HEK293 (cell line): ENCODE data around the gene GNAZ.

Source experiments
- CTCF ChIA-PET: fragments of 350-600 bp; formaldehyde crosslinking; extraction: SDS; loops from one replicate; lab custom pipeline; 2021; ENCODE audit warnings: antibody characterized with exemption; lab: Yijun Ruan, JAX
- POLR2A ChIA-PET: fragments of 300-600 bp; formaldehyde crosslinking; extraction: SDS; loops from one replicate; lab custom pipeline; 2020; ENCODE audit warnings: antibody characterized with exemption, inconsistent platforms; lab: Yijun Ruan, JAX
- H3K27ac ChIP-seq: fragments of 200-500 bp; sonication (Bioruptor generic); 2 replicates; pipeline ENCODE4 v1.5.1; 2014; ENCODE audit warnings: low read depth, low read length, control low read depth, inconsistent platforms; ENCODE audit errors: extremely low read depth
- H3K36me3 ChIP-seq, 2 experiments: fragments of 200-500 bp in 1 of 2; sonication (Bioruptor generic) in 1 of 2; 1 replicate in 1 of 2; 2 replicates in 1 of 2; pipeline ENCODE4 v1.5.1; 2014 to 2017; ENCODE audit warnings: inconsistent platforms in 2 of 2, low read length in 2 of 2; ENCODE audit not compliant: control insufficient read depth in 2 of 2, insufficient read depth in 1 of 2
- H3K4me1 ChIP-seq: fragments of 200-500 bp; sonication (Bioruptor generic); 2 replicates; pipeline ENCODE4 v1.5.1; 2014; ENCODE audit warnings: mild to moderate bottlenecking, low read length, inconsistent platforms; ENCODE audit not compliant: control insufficient read depth, insufficient read depth
- H3K4me3 ChIP-seq: 2 replicates; pipeline ENCODE4 v1.5.1; 2011; ENCODE audit warnings: low read depth, mild to moderate bottlenecking, control low read depth, low read length, moderate library complexity
- H3K9me3 ChIP-seq: fragments of 200-500 bp; sonication (Bioruptor generic); 2 replicates; pipeline ENCODE4 v1.5.1; 2014; ENCODE audit warnings: low read depth, low read length, inconsistent platforms; ENCODE audit not compliant: control insufficient read depth, insufficient read depth
- HOXC10 ChIP-seq: sonication (generic); formaldehyde crosslinking; IDR thresholded peaks from 2 replicates; pipeline ENCODE4 v1.8.1; 2023; ENCODE audit warnings: mild to moderate bottlenecking, missing genetic modification reagents
- KLF1 ChIP-seq: fragments of 450-650 bp; formaldehyde crosslinking; IDR thresholded peaks from 2 replicates; pipeline ENCODE4 v1.5.1; 2016; ENCODE audit warnings: missing biosample characterization, missing genetic modification characterization
- KLF16 ChIP-seq: fragments of 450-650 bp; formaldehyde crosslinking; IDR thresholded peaks from 2 replicates; pipeline ENCODE4 v1.5.1; 2017; ENCODE audit warnings: missing biosample characterization, missing genetic modification characterization
- OSR2 ChIP-seq: fragments of 450-650 bp; formaldehyde crosslinking; IDR thresholded peaks from 2 replicates; pipeline ENCODE4 v1.5.1; 2016; ENCODE audit warnings: missing biosample characterization, missing genetic modification characterization
- OVOL3 ChIP-seq: fragments of 450-650 bp; formaldehyde crosslinking; IDR thresholded peaks from 2 replicates; pipeline ENCODE4 v1.5.1; 2016; ENCODE audit warnings: missing biosample characterization, missing genetic modification characterization
- SP7 ChIP-seq: fragments of 450-650 bp; formaldehyde crosslinking; IDR thresholded peaks from 2 replicates; pipeline ENCODE4 v1.5.1; 2016; ENCODE audit warnings: missing biosample characterization, missing genetic modification characterization
- TRIM28 ChIP-seq: IDR thresholded peaks from 2 replicates; pipeline ENCODE4 v1.6.1; 2011; ENCODE audit warnings: low read length, control low read depth, borderline replicate concordance
- ZBTB21 ChIP-seq: fragments of 450-650 bp; formaldehyde crosslinking; IDR thresholded peaks from 2 replicates; pipeline ENCODE4 v1.5.1; 2017; ENCODE audit warnings: missing biosample characterization, missing genetic modification characterization
- ZBTB48 ChIP-seq: fragments of 450-650 bp; formaldehyde crosslinking; IDR thresholded peaks from 2 replicates; pipeline ENCODE4 v1.5.1; 2016; ENCODE audit warnings: missing biosample characterization, missing genetic modification characterization
- ZBTB8A ChIP-seq: fragments of 450-650 bp; formaldehyde crosslinking; IDR thresholded peaks from 2 replicates; pipeline ENCODE4 v1.5.1; 2016; ENCODE audit warnings: missing biosample characterization, missing genetic modification characterization
- ZEB2 ChIP-seq: fragments of 450-650 bp; formaldehyde crosslinking; IDR thresholded peaks from 2 replicates; pipeline ENCODE4 v1.5.1; 2016; ENCODE audit warnings: missing biosample characterization, missing genetic modification characterization
- ZFP69B ChIP-seq: fragments of 450-650 bp; formaldehyde crosslinking; IDR thresholded peaks from 2 replicates; pipeline ENCODE4 v1.5.1; 2016; ENCODE audit warnings: missing biosample characterization, missing genetic modification characterization
- ZNF112 ChIP-seq: fragments of 450-650 bp; formaldehyde crosslinking; IDR thresholded peaks from 2 replicates; pipeline ENCODE4 v1.5.0; 2017; ENCODE audit warnings: missing biosample characterization, missing genetic modification characterization
- ZNF114 ChIP-seq: fragments of 450-650 bp; formaldehyde crosslinking; IDR thresholded peaks from 2 replicates; pipeline ENCODE4 v1.5.0; 2017; ENCODE audit warnings: missing biosample characterization, missing genetic modification characterization
- ZNF121 ChIP-seq: fragments of 450-650 bp; formaldehyde crosslinking; IDR thresholded peaks from 2 replicates; pipeline ENCODE4 v1.5.1; 2016; ENCODE audit warnings: missing biosample characterization, missing genetic modification characterization
- ZNF2 ChIP-seq: fragments of 450-650 bp; formaldehyde crosslinking; IDR thresholded peaks from 2 replicates; pipeline ENCODE4 v1.5.1; 2016; ENCODE audit warnings: missing biosample characterization, missing genetic modification characterization
- ZNF211 ChIP-seq: fragments of 450-650 bp; formaldehyde crosslinking; IDR thresholded peaks from 2 replicates; pipeline ENCODE4 v1.5.1; 2016; ENCODE audit warnings: low read depth, missing biosample characterization, missing genetic modification characterization
- ZNF239 ChIP-seq: fragments of 450-650 bp; formaldehyde crosslinking; IDR thresholded peaks from 2 replicates; pipeline ENCODE4 v1.5.1; 2016; ENCODE audit warnings: missing biosample characterization, missing genetic modification characterization
- ZNF266 ChIP-seq: fragments of 450-650 bp; formaldehyde crosslinking; IDR thresholded peaks from 2 replicates; pipeline ENCODE4 v1.5.1; 2016; ENCODE audit warnings: missing biosample characterization, missing genetic modification characterization, low read depth
- ZNF335 ChIP-seq: fragments of 450-650 bp; formaldehyde crosslinking; conservative IDR thresholded peaks from 2 replicates; pipeline ENCODE4 v1.5.1; 2016; ENCODE audit warnings: missing biosample characterization, missing genetic modification characterization
- ZNF404 ChIP-seq: fragments of 450-650 bp; formaldehyde crosslinking; IDR thresholded peaks from 2 replicates; pipeline ENCODE4 v1.5.1; 2017; ENCODE audit warnings: missing biosample characterization, missing genetic modification characterization
- ZNF433 ChIP-seq: fragments of 450-650 bp; formaldehyde crosslinking; IDR thresholded peaks from 2 replicates; pipeline ENCODE4 v1.5.1; 2016; ENCODE audit warnings: missing biosample characterization, missing genetic modification characterization, low read depth
- ZNF510 ChIP-seq: fragments of 450-650 bp; formaldehyde crosslinking; IDR thresholded peaks from 2 replicates; pipeline ENCODE4 v1.5.1; 2018; ENCODE audit warnings: mild to moderate bottlenecking, missing genetic modification characterization, missing biosample characterization; ENCODE audit not compliant: insufficient replicate concordance
- ZNF529 ChIP-seq: fragments of 450-650 bp; formaldehyde crosslinking; IDR thresholded peaks from 2 replicates; pipeline ENCODE4 v1.5.1; 2017; ENCODE audit warnings: missing genetic modification characterization, missing biosample characterization; ENCODE audit not compliant: insufficient replicate concordance
- ZNF571 ChIP-seq: fragments of 450-650 bp; formaldehyde crosslinking; IDR thresholded peaks from 2 replicates; pipeline ENCODE4 v1.5.0; 2017; ENCODE audit warnings: missing biosample characterization, missing genetic modification characterization
- ZNF600 ChIP-seq: fragments of 450-650 bp; formaldehyde crosslinking; IDR thresholded peaks from 2 replicates; pipeline ENCODE4 v1.5.1; 2016; ENCODE audit warnings: missing biosample characterization, missing genetic modification characterization
- ZNF629 ChIP-seq: fragments of 450-650 bp; formaldehyde crosslinking; IDR thresholded peaks from 2 replicates; pipeline ENCODE4 v1.5.1; 2017; ENCODE audit warnings: missing biosample characterization, missing genetic modification characterization
- TF ChIP-seq, protein P1 (sequence below): fragments of 450-650 bp; formaldehyde crosslinking; IDR thresholded peaks from 2 replicates; pipeline ENCODE4 v1.5.1; 2016; ENCODE audit warnings: missing biosample characterization, missing genetic modification characterization
- TF ChIP-seq, protein P2 (sequence below): fragments of 450-650 bp; formaldehyde crosslinking; IDR thresholded peaks from 2 replicates; pipeline ENCODE4 v1.5.1; 2016; ENCODE audit warnings: missing biosample characterization, missing genetic modification characterization
- TF ChIP-seq, protein P3 (sequence below): fragments of 450-650 bp; formaldehyde crosslinking; IDR thresholded peaks from 2 replicates; pipeline ENCODE4 v1.5.1; 2017; ENCODE audit warnings: missing biosample characterization, missing genetic modification characterization

The GNAZ gene

DNA sequence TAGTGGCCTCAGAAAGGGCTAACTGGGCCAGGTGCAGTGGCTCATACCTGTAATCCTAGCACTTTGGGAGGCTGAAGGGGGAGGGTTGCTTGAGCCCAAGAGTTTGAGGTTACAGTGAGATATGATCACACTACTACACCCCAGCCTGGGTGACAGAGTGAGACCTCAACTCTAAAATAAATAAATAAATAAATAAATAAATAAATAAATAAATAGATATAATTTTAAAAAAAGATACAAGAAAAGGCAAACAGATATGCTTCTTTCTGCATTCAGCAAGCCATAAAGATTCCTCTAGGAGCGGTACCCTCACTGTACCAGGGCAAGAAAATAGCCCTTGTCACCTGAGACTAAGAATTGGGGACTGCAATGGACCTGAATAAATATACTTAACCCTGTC is 72.8 kb downstream of the GNAZ start (continued):
- TF ChIP-seq ZNF2 (no peak), ZNF404 (tag by site-specific recombination) (no peak), ZNF266 (tag by site-specific recombination) (peak; percentile 65), KLF16 (tag by site-specific recombination) (no peak), TRIM28 (no peak), KLF1 (tag by site-specific recombination) (no peak), ZNF600 (tag by site-specific recombination) (no peak), ZNF112 (tag by site-specific recombination) (no peak), ZNF239 (no peak), ZNF121 (tag by site-specific recombination) (no peak), ZNF529 (tag by site-specific recombination) (peak; percentile 41), HOXC10 (no peak), ZNF433 (peak; percentile 63; the same call in 1 of the 2 replicates), ZBTB48 (tag by site-specific recombination) (no peak), SP7 (tag by site-specific recombination) (no peak), ZNF114 (tag by site-specific recombination) (no peak), ZNF510 (tag by site-specific recombination) (no peak), ZNF211 (no peak), OVOL3 (tag by site-specific recombination) (no peak), ZNF571 (no peak), ZBTB21 (tag by site-specific recombination) (0 out of 2 replicates have a peak, but pooled peaks have one; percentile 37), ZNF629 (peak; percentile 59; the same call in 1 of the 2 replicates), ZFP69B (tag by site-specific recombination) (no peak), OSR2 (tag by site-specific recombination) (no peak), ZNF335 (no peak), ZBTB8A (peak; percentile 78), ZEB2 (tag by site-specific recombination) (no peak)
- TF ChIP-seq, protein P1, sequence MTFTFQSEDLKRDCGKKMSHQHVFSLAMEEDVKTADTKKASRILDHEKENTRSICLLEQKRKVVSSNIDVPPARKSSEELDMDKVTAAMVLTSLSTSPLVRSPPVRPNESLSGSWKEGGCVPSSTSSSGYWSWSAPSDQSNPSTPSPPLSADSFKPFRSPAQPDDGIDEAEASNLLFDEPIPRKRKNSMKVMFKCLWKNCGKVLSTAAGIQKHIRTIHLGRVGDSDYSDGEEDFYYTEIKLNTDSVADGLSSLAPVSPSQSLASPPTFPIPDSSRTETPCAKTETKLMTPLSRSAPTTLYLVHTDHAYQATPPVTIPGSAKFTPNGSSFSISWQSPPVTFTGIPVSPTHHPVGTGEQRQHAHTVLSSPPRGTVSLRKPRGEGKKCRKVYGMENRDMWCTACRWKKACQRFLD (tag by site-specific recombination) = no peak
- TF ChIP-seq, protein P2, sequence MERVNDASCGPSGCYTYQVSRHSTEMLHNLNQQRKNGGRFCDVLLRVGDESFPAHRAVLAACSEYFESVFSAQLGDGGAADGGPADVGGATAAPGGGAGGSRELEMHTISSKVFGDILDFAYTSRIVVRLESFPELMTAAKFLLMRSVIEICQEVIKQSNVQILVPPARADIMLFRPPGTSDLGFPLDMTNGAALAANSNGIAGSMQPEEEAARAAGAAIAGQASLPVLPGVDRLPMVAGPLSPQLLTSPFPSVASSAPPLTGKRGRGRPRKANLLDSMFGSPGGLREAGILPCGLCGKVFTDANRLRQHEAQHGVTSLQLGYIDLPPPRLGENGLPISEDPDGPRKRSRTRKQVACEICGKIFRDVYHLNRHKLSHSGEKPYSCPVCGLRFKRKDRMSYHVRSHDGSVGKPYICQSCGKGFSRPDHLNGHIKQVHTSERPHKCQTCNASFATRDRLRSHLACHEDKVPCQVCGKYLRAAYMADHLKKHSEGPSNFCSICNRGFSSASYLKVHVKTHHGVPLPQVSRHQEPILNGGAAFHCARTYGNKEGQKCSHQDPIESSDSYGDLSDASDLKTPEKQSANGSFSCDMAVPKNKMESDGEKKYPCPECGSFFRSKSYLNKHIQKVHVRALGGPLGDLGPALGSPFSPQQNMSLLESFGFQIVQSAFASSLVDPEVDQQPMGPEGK = no peak
- TF ChIP-seq, all 188 proteins: peak for 25

DNA sequence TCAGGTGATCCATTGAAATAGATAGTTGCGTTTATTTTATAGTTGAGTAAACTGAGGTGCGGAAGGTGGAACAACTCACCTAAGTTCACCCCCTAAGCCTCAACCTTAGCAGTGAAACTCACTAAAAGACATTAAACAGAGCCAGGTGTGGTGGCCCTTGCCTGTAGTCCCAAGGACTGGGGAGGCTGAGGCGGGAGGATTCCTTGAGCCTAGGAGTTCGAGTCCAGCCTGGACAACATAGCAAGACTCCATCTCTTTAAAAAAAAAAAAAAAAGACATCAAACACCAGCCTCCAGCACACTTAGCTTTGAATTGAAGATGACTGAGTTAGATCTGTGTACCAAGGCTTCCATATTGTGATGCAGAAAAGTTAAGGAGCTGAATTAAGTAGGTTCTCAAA is 74.1 kb downstream of the GNAZ start:
- H3K9me3 ChIP-seq = no peaks in the 10 kb centered on the region
- H3K4me3 ChIP-seq = no peak overlapping the region
- no peak overlapping the region for H3K27ac ChIP-seq
- H3K36me3 ChIP-seq = peaks cover 0 to 27% of the 10 kb centered on the region in 2 experiments; a peak in 1 of 3 replicates
- TF ChIP-seq, protein P3, sequence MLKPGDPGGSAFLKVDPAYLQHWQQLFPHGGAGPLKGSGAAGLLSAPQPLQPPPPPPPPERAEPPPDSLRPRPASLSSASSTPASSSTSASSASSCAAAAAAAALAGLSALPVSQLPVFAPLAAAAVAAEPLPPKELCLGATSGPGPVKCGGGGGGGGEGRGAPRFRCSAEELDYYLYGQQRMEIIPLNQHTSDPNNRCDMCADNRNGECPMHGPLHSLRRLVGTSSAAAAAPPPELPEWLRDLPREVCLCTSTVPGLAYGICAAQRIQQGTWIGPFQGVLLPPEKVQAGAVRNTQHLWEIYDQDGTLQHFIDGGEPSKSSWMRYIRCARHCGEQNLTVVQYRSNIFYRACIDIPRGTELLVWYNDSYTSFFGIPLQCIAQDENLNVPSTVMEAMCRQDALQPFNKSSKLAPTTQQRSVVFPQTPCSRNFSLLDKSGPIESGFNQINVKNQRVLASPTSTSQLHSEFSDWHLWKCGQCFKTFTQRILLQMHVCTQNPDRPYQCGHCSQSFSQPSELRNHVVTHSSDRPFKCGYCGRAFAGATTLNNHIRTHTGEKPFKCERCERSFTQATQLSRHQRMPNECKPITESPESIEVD (tag by site-specific recombination) = no peak
- TF ChIP-seq ZNF121 (tag by site-specific recombination) = peak; percentile 58
- TF ChIP-seq, all 188 proteins: peak for 1
- peaks cover 5% of the 10 kb centered on the region; the same call in 1 of the 2 replicates for H3K4me1 ChIP-seq
- CTCF ChIA-PET = interaction anchor here (0.6 to 2.2 kb wide), 12 partner anchors 9 to 1152 kb away, joined by 3 to 15 read pairs (median 4); no protein-coding TSS in a partner anchor
- POLR2A ChIA-PET = interaction anchor here (0.5 to 1.7 kb wide), 5 partner anchors 10 to 24 kb away, joined by 3 to 10 read pairs (median 5); no protein-coding TSS in a partner anchor
